Measurements from ENCODE around the gene RICTOR. TPM values are rescaled to one million over a fixed set of nuclear protein-coding genes. Genes with fewer than 3 reads are reported as not detected.

Gene RICTOR
- total and polyA plus RNA-seq, 9 of the 15 experiments (the other 6 are each of a cell fraction or from before 2014, with no cell fraction given) = 13.9 to 46.6 (median 22.6) TPM

- H3K27ac ChIP-seq (ENCODE audit: extremely low read depth, low read depth, low read length) = no peak overlapping the region
- intact Hi-C loops (cut with micrococcal nuclease) = loop anchor here (5.0 kb wide), 2 partner anchors 208 to 273 kb away; partner anchors contain the start of gene FYB1
- H3K4me1 ChIP-seq (replicated peaks in 1 of 2; ENCODE audit: control insufficient read depth in 2 of 2, insufficient read depth in 2 of 2, low read length in 2 of 2) = peaks cover 0 to 7% of the 10 kb centered on the region in 2 experiments; a peak in 2 of 5 replicates
- POLR2A ChIA-PET = interaction anchor here (1.3 kb wide), 1 partner anchor 9 kb away, joined by 5 read pairs; no protein-coding TSS in a partner anchor
- TF ChIP-seq MAFG (tag; conservative IDR thresholded peaks at IDR 0.05) = peak; percentile 89
- no peak for TF ChIP-seq RFX5 (IDR thresholded peaks at IDR 0.05; ENCODE audit: low read depth, low read length)
- TF ChIP-seq, protein P1, sequence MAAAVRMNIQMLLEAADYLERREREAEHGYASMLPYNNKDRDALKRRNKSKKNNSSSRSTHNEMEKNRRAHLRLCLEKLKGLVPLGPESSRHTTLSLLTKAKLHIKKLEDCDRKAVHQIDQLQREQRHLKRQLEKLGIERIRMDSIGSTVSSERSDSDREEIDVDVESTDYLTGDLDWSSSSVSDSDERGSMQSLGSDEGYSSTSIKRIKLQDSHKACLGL (CRISPR knock-in tag; IDR thresholded peaks at IDR 0.05; ENCODE audit: borderline replicate concordance, poor library complexity, severe bottlenecking) = no peak
- TF ChIP-seq TGIF2 (CRISPR knock-in tag; IDR thresholded peaks at IDR 0.05) = no peak
- TF ChIP-seq TFAM (CRISPR knock-in tag; conservative IDR thresholded peaks at IDR 0.05) = no peak
- no peak for TF ChIP-seq SIN3B (IDR thresholded peaks at IDR 0.05; ENCODE audit: low read depth)
- no peak for TF ChIP-seq ZNF655 (CRISPR knock-in tag; IDR thresholded peaks at IDR 0.05)
- peak; percentile 96 for TF ChIP-seq ZNF316 (IDR thresholded peaks at IDR 0.05)
- no peak for TF ChIP-seq SNRNP70 (optimal IDR thresholded peaks at IDR 0.05; ENCODE audit: low read depth, low read length)
- TF ChIP-seq MAFK (IDR thresholded peaks at IDR 0.05; ENCODE audit: low read length) = peak; percentile 89
- no peak for TF ChIP-seq LCOR (CRISPR knock-in tag; IDR thresholded peaks at IDR 0.05)
- TF ChIP-seq MAFF (IDR thresholded peaks at IDR 0.05; ENCODE audit: low read length) = peak; percentile 91
- TF ChIP-seq C11orf30 (IDR thresholded peaks at IDR 0.05; ENCODE audit: low read depth) = peak; percentile 91
- CTCF ChIA-PET (ENCODE audit: low intra/inter-chr PET ratio) = no interaction called here
- FAIRE-seq (no peak), DNase-seq (ENCODE audit: extremely low read depth in 1 of 4, low spot score in 3 of 4) (no peak), ATAC-seq (no peak)
- no peak overlapping the region for H3K9ac ChIP-seq (ENCODE audit: insufficient read depth in 1 of 2, low read depth in 2 of 2, low read length in 2 of 2)
- BruUV-seq (replicated peaks) = no TSS peak
- in situ Hi-C loops (cut with MboI) = no loop called here
- H3K4me2 ChIP-seq (ENCODE audit: insufficient read depth, low read length) = no peak overlapping the region
- H3K9me1 ChIP-seq (ENCODE audit: control insufficient read depth, insufficient read depth, low read length) = no peaks in the 10 kb centered on the region
- H2AFZ ChIP-seq (ENCODE audit: low read depth, low read length) = no peak overlapping the region
- peaks cover 39% of the 10 kb centered on the region for H3K36me3 ChIP-seq (ENCODE audit: control insufficient read depth, insufficient read depth, low read length)
- no peaks in the 10 kb centered on the region for H4K20me1 ChIP-seq (replicated peaks; ENCODE audit: control insufficient read depth, insufficient read depth, low read length)
- H3K79me2 ChIP-seq (ENCODE audit: control insufficient read depth, insufficient read depth, low read length) = peaks cover 19% of the 10 kb centered on the region; the same call in 2 of the 3 replicates
- no peak overlapping the region for H3K4me3 ChIP-seq
- H3K27me3 ChIP-seq (ENCODE audit: control insufficient read depth in 2 of 2, insufficient read depth in 2 of 2, low read length in 2 of 2) = no peaks in the 10 kb centered on the region
- H3K9me3 ChIP-seq (replicated peaks; ENCODE audit: control insufficient read depth, insufficient read depth, low read depth, low read length) = peaks cover 21% of the 10 kb centered on the region
- 95% methylated on average over 1 of the region's 1 CpG for WGBS (ENCODE audit: insufficient coverage, low coverage, missing lambda C conversion rate)
Measured at GRCh38 chr5:39009280-39009679, 64.9 kb downstream of the RICTOR start.
